Karpas-422 (cell line): ENCODE results near the gene RBL1. TPM values are rescaled to one million over a fixed set of nuclear protein-coding genes. Genes with fewer than 3 reads are reported as not detected.
A peak's percentile ranks its signal among the peaks of the same experiment; 100 is the strongest.
"Not testable (repeated sequence)": the region's sequence is repeated elsewhere in the genome, so short reads cannot be mapped to it uniquely, and the experiment has no call there.

ENCODE experiments used
- DNase-seq: peaks from one replicate; pipeline ENCODE4 v3.0.0-alpha.2; 2015
- H2AFZ ChIP-seq: fragments of 200-600 bp; sonication (generic); 2 replicates; pipeline ENCODE4 v1.6.1; 2014; ENCODE audit warnings: antibody characterized with exemption, low read length, mixed read lengths
- H3K27ac ChIP-seq: fragments of 200-600 bp; sonication (generic); 2 replicates; pipeline ENCODE4 v1.5.1; 2014; ENCODE audit warnings: mild to moderate bottlenecking, low read length, moderate library complexity
- H3K27me3 ChIP-seq: fragments of 200-600 bp; sonication (generic); 2 replicates; pipeline ENCODE4 v1.6.1; 2014; ENCODE audit warnings: low read length, mixed read lengths
- H3K36me3 ChIP-seq: fragments of 200-600 bp; sonication (generic); 2 replicates; pipeline ENCODE4 v1.6.1; 2014; ENCODE audit warnings: low read length, mixed read lengths; ENCODE audit not compliant: insufficient read depth
- H3K4me1 ChIP-seq: fragments of 200-600 bp; sonication (generic); 2 replicates; pipeline ENCODE4 v1.6.1; 2014; ENCODE audit warnings: mild to moderate bottlenecking, low read length, mixed read lengths
- H3K4me2 ChIP-seq: fragments of 200-600 bp; sonication (generic); 2 replicates; pipeline ENCODE4 v1.6.1; 2014; ENCODE audit warnings: low read length, low read depth, mild to moderate bottlenecking; ENCODE audit not compliant: poor library complexity, severe bottlenecking
- H3K4me3 ChIP-seq: fragments of 200-600 bp; sonication (generic); 2 replicates; pipeline ENCODE4 v1.5.1; 2014; ENCODE audit warnings: mild to moderate bottlenecking, antibody characterized with exemption, low read length, mixed read lengths
- H3K79me2 ChIP-seq: fragments of 200-600 bp; sonication (generic); 2 replicates; pipeline ENCODE4 v1.6.1; 2014; ENCODE audit warnings: mild to moderate bottlenecking, low read length, mixed read lengths
- H3K9ac ChIP-seq: fragments of 200-600 bp; sonication (generic); 2 replicates; pipeline ENCODE4 v1.6.0; 2014; ENCODE audit warnings: low read length
- H3K9me2 ChIP-seq: fragments of 200-600 bp; sonication (generic), shearing (Covaris generic); replicated peaks from 2 replicates; pipeline ENCODE4 v1.6.0; 2014; ENCODE audit warnings: mild to moderate bottlenecking, low read length, moderate library complexity; ENCODE audit not compliant: insufficient read depth
- H3K9me3 ChIP-seq: fragments of 300-700, 200-600 bp; sonication (generic); 2 replicates; pipeline ENCODE4 v1.6.1; 2014; ENCODE audit warnings: low read length, mixed read lengths
- H4K20me1 ChIP-seq: fragments of 200-600 bp; sonication (generic); 2 replicates; pipeline ENCODE4 v1.6.1; 2014; ENCODE audit warnings: mild to moderate bottlenecking, antibody characterized with exemption, low read length, low read depth; ENCODE audit not compliant: insufficient read depth
- total RNA-seq: library from RNA; depleted of rRNA; stranded (reverse); fragments of >200 nt; shearing (Covaris generic); gene quantifications from 2 replicates; pipeline ENCODE4 v1.2.3, GENCODE V29; 2014; ENCODE audit warnings: low replicate concordance; rRNA removed

The RBL1 gene
- 12.5 and 19.2 TPM in 2 replicates for total RNA-seq

- peaks cover 48% of the 10 kb centered on the region for H3K4me1 ChIP-seq
- H3K79me2 ChIP-seq, result peaks cover 45% of the 10 kb centered on the region
- no peaks in the 10 kb centered on the region for H4K20me1 ChIP-seq
- no peaks in the 10 kb centered on the region for H3K9me3 ChIP-seq
- peak; percentile 97 for DNase-seq
- H3K27me3 ChIP-seq, result no peaks in the 10 kb centered on the region
- H3K9ac ChIP-seq, result peak within 1 kb of the TSS; percentile 83
- H3K4me3 ChIP-seq, result peak within 1 kb of the TSS; percentile 77
- H2AFZ ChIP-seq, result peak within 1 kb of the TSS; percentile 95
- peak within 1 kb of the TSS; percentile 73 for H3K4me2 ChIP-seq
- peak within 1 kb of the TSS; percentile 83 for H3K27ac ChIP-seq
- peaks cover 10% of the 10 kb centered on the region; the same call in 1 of the 2 replicates for H3K36me3 ChIP-seq
- H3K9me2 ChIP-seq, result no peaks in the 10 kb centered on the region
These were observed at the start of gene RBL1 for GRCh38 chr20:37095599-37096414. Gene RBL1, minus strand, starts transcription at chr20:37095997. Its CDS starts 69 bp downstream, at chr20:37095928.

- Histone ChIP-seq H3K79me2 (no peaks in the 10 kb centered on the region), H2AFZ (no peak overlapping the region), H3K9me3 (no peaks in the 10 kb centered on the region), H3K4me1 (peaks cover 3% of the 10 kb centered on the region), H3K4me3 (no peak overlapping the region), H3K9ac (no peak overlapping the region), H3K4me2 (no peak overlapping the region), H3K36me3 (no peaks in the 10 kb centered on the region), H3K27ac (no peak overlapping the region), H4K20me1 (no peaks in the 10 kb centered on the region), H3K27me3 (no peaks in the 10 kb centered on the region), H3K9me2 (no peaks in the 10 kb centered on the region)
- no peak for DNase-seq
These were observed 49.1 kb upstream of the RBL1 start for GRCh38 chr20:37144856-37145404.

- Histone ChIP-seq H3K27me3 (no peaks in the 10 kb centered on the region), H2AFZ (no peak overlapping the region), H3K79me2 (no peaks in the 10 kb centered on the region), H3K9ac (no peak overlapping the region), H3K4me2 (no peak overlapping the region), H4K20me1 (no peaks in the 10 kb centered on the region), H3K27ac (no peak overlapping the region), H3K9me2 (no peaks in the 10 kb centered on the region), H3K9me3 (no peaks in the 10 kb centered on the region), H3K4me1 (peaks cover 3% of the 10 kb centered on the region), H3K4me3 (no peak overlapping the region), H3K36me3 (no peaks in the 10 kb centered on the region)
- no peak for DNase-seq
These were observed 46.9 kb upstream of the RBL1 start for GRCh38 chr20:37142708-37143107.

- Histone ChIP-seq H4K20me1 (no peaks in the 10 kb centered on the region), H3K79me2 (no peaks in the 10 kb centered on the region), H3K36me3 (no peaks in the 10 kb centered on the region), H3K4me1 (peaks cover 3% of the 10 kb centered on the region), H3K9me2 (no peaks in the 10 kb centered on the region), H3K4me2 (no peak overlapping the region), H2AFZ (no peak overlapping the region), H3K27ac (no peak overlapping the region), H3K27me3 (no peaks in the 10 kb centered on the region), H3K9ac (no peak overlapping the region), H3K4me3 (no peak overlapping the region), H3K9me3 (no peaks in the 10 kb centered on the region)
- DNase-seq, result no peak
These were observed 41.8 kb upstream of the RBL1 start for GRCh38 chr20:37137547-37137946.

- Histone ChIP-seq H3K9me2 (no peaks in the 10 kb centered on the region), H3K4me1 (no peaks in the 10 kb centered on the region), H3K9me3 (no peaks in the 10 kb centered on the region), H3K27ac (no peak overlapping the region), H3K79me2 (no peaks in the 10 kb centered on the region), H3K9ac (no peak overlapping the region), H3K4me3 (no peak overlapping the region), H2AFZ (no peak overlapping the region), H3K36me3 (no peaks in the 10 kb centered on the region), H4K20me1 (no peaks in the 10 kb centered on the region), H3K27me3 (no peaks in the 10 kb centered on the region), H3K4me2 (no peak overlapping the region)
- no peak for DNase-seq
These were observed 38.2 kb upstream of the RBL1 start for GRCh38 chr20:37133952-37134351.

- H4K20me1 ChIP-seq, result no peaks in the 10 kb centered on the region
- no peak overlapping the region for H3K4me2 ChIP-seq
These were observed 35.7 kb upstream of the RBL1 start for GRCh38 chr20:37131486-37131885.

GRCh38 chr20:37128803-37129202, 33.0 kb upstream of the RBL1 start:
- H3K36me3 ChIP-seq, result no peaks in the 10 kb centered on the region
- H3K79me2 ChIP-seq, result no peaks in the 10 kb centered on the region
- H3K27ac ChIP-seq, result no peak overlapping the region
- no peaks in the 10 kb centered on the region for H3K9me2 ChIP-seq
- H3K4me2 ChIP-seq, result no peak overlapping the region
- H3K9me3 ChIP-seq, result no peaks in the 10 kb centered on the region
- H2AFZ ChIP-seq, result no peak overlapping the region
- H3K4me1 ChIP-seq, result peaks cover 2% of the 10 kb centered on the region
- H3K4me3 ChIP-seq, result no peak overlapping the region
- no peaks in the 10 kb centered on the region for H4K20me1 ChIP-seq
- H3K27me3 ChIP-seq, result no peaks in the 10 kb centered on the region
- DNase-seq, result no peak
- H3K9ac ChIP-seq, result no peak overlapping the region

More at GRCh38 chr20:37131486-37131885, 35.7 kb upstream of the RBL1 start:
- Histone ChIP-seq H3K4me1 (no peaks in the 10 kb centered on the region), H3K27me3 (no peaks in the 10 kb centered on the region), H3K4me3 (no peak overlapping the region), H2AFZ (no peak overlapping the region), H3K9me2 (no peaks in the 10 kb centered on the region), H3K36me3 (no peaks in the 10 kb centered on the region), H3K79me2 (no peaks in the 10 kb centered on the region), H3K9ac (no peak overlapping the region), H3K9me3 (no peaks in the 10 kb centered on the region), H3K27ac (no peak overlapping the region)
- DNase-seq, result no peak

GRCh38 chr20:37126290-37126689, 30.5 kb upstream of the RBL1 start:
- H3K4me1 ChIP-seq, H3K4me3 ChIP-seq, H3K9me3 ChIP-seq, H3K4me2 ChIP-seq, DNase-seq, H3K27ac ChIP-seq, H3K9me2 ChIP-seq, H3K79me2 ChIP-seq, H3K36me3 ChIP-seq, H3K27me3 ChIP-seq, H4K20me1 ChIP-seq, H2AFZ ChIP-seq, H3K9ac ChIP-seq: not testable (repeated sequence)
